Stimulated activated CD8-positive, alpha-beta memory T cell treated with anti-CD3 and anti-CD28 coated beads, Interleukin-7, amount 100 ng/mL, for 48 hours (primary cell): ENCODE results near the gene CSF1R.

ENCODE experiments used
- DNase-seq, 2 donors: peaks; one replicate each; pipeline ENCODE4 v3.0.0-alpha.2; 2020; ENCODE audit warnings: low read depth in 1 of 2; ENCODE audit errors: extremely low read depth in 1 of 2

Gene CSF1R

GRCh38 chr5:150121448-150122157 is 35.2 kb upstream of the CSF1R start:
- DNase-seq: no peak

- no peak for DNase-seq
These were observed 34.5 kb upstream of the CSF1R start for GRCh38 chr5:150120617-150121447.

GRCh38 chr5:150120062-150120441 is 33.7 kb upstream of the CSF1R start:
- no peak for DNase-seq

GRCh38 chr5:150119421-150120061 is 33.2 kb upstream of the CSF1R start:
- no peak for DNase-seq

- DNase-seq: no peak
These were observed 32.3 kb upstream of the CSF1R start for GRCh38 chr5:150118561-150119229.

GRCh38 chr5:150117945-150118560 is 31.7 kb upstream of the CSF1R start:
- no peak for DNase-seq

- no peak for DNase-seq
These were observed 30.5 kb upstream of the CSF1R start for GRCh38 chr5:150116667-150117400.

- no peak for DNase-seq
These were observed 28.5 kb upstream of the CSF1R start for GRCh38 chr5:150114773-150115408.

GRCh38 chr5:150114102-150114641 is 27.8 kb upstream of the CSF1R start:
- no peak for DNase-seq

- DNase-seq: no peak
These were observed 26.8 kb upstream of the CSF1R start for GRCh38 chr5:150113047-150113744.

- no peak for DNase-seq
These were observed 26.1 kb upstream of the CSF1R start for GRCh38 chr5:150112201-150113046.

- no peak for DNase-seq
These were observed 24.8 kb upstream of the CSF1R start for GRCh38 chr5:150111122-150111521.

GRCh38 chr5:150109921-150110320 is 23.6 kb upstream of the CSF1R start:
- no peak for DNase-seq

- DNase-seq: no peak
These were observed 22.6 kb upstream of the CSF1R start for GRCh38 chr5:150108711-150109514.

- DNase-seq: no peak
These were observed 21.6 kb upstream of the CSF1R start for GRCh38 chr5:150107909-150108447.

- DNase-seq: no peak
These were observed 20.5 kb upstream of the CSF1R start for GRCh38 chr5:150106674-150107426.
